Measurements from ENCODE around the gene EPHB6.

Gene EPHB6

DNA sequence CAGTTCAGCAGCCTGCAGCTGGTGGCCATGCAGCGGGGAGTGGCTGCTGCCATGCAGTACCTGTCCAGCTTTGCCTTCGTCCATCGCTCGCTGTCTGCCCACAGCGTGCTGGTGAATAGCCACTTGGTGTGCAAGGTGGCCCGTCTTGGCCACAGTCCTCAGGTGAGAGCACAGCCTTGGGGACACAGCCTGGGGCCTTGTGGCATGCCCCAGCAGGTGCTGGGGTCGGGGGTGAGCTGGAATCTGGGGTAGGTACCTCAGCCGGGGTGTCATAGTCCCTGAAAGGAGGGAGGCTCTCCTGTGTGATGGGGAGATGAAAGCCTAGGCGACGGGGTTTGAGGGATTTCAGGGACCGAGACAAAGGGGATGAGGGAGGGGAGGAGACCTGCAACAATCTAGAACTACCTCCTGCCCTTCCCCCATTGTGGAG is 14.1 kb downstream of the EPHB6 start:
- Histone ChIP-seq H3K4me1 (no peaks in the 10 kb centered on the region), H3K27me3 (ENCODE audit: control insufficient read depth, insufficient read depth, low read length) (no peaks in the 10 kb centered on the region), H2AFZ (no peak overlapping the region), H3K9ac (no peak overlapping the region), H3K4me2 (ENCODE audit: low read length) (no peak overlapping the region), H3K36me3 (ENCODE audit: control insufficient read depth, insufficient read depth, low read length) (no peaks in the 10 kb centered on the region), H3K9me3 (ENCODE audit: control insufficient read depth, low read length) (no peaks in the 10 kb centered on the region), H3K27ac (no peak overlapping the region), H3K79me2 (no peaks in the 10 kb centered on the region), H3K4me3 (ENCODE audit: low read depth, low read length) (no peak overlapping the region)
- no peak for TF ChIP-seq CTCF (IDR thresholded peaks at IDR 0.05)

DNA sequence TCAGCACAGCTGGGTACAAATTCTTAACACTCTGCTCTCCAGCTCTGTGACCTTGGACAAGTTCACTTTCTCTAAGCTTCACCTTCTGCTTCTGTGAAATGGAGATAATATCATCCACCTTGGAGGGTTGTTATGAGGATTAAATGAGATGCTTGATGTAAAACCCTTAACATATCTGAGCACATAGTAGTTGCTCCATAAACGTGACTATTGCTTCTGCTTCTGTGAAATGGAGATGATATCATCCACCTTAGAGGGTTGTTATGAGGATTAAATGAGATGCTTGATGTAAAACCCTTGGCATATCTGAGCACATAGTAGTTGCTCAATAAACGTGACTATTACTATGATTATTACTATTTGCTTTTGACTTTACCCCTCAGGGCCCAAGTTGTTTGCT is 14.6 kb downstream of the EPHB6 start:
- Histone ChIP-seq H3K36me3 (ENCODE audit: control insufficient read depth, insufficient read depth, low read length) (no peaks in the 10 kb centered on the region), H3K4me2 (ENCODE audit: low read length) (no peak overlapping the region), H3K79me2 (no peaks in the 10 kb centered on the region), H3K4me1 (no peaks in the 10 kb centered on the region), H3K9me3 (ENCODE audit: control insufficient read depth, low read length) (no peaks in the 10 kb centered on the region), H3K27me3 (ENCODE audit: control insufficient read depth, insufficient read depth, low read length) (no peaks in the 10 kb centered on the region), H3K27ac (no peak overlapping the region), H3K9ac (no peak overlapping the region), H3K4me3 (ENCODE audit: low read depth, low read length) (no peak overlapping the region), H2AFZ (no peak overlapping the region)
- no peak for TF ChIP-seq CTCF (IDR thresholded peaks at IDR 0.05)

- H3K27me3 ChIP-seq (ENCODE audit: control insufficient read depth, insufficient read depth, low read length) = no peaks in the 10 kb centered on the region
- no peaks in the 10 kb centered on the region for H3K4me1 ChIP-seq
- no peaks in the 10 kb centered on the region for H3K79me2 ChIP-seq
- no peak overlapping the region for H3K27ac ChIP-seq
- H3K9me3 ChIP-seq (ENCODE audit: control insufficient read depth, low read length) = no peaks in the 10 kb centered on the region
- no peak overlapping the region for H3K4me3 ChIP-seq (ENCODE audit: low read depth, low read length)
- no peak overlapping the region for H3K9ac ChIP-seq
- no peak overlapping the region for H3K4me2 ChIP-seq (ENCODE audit: low read length)
- H2AFZ ChIP-seq = no peak overlapping the region
- no peak for TF ChIP-seq CTCF (IDR thresholded peaks at IDR 0.05)
- no peaks in the 10 kb centered on the region for H3K36me3 ChIP-seq (ENCODE audit: control insufficient read depth, insufficient read depth, low read length)
Measured at GRCh38 chr7:142870147-142870559, 15.3 kb downstream of the EPHB6 start.

- TF ChIP-seq CTCF (IDR thresholded peaks at IDR 0.05) = no peak
- no peaks in the 10 kb centered on the region for H3K36me3 ChIP-seq (ENCODE audit: control insufficient read depth, insufficient read depth, low read length)
- H3K4me1 ChIP-seq = no peaks in the 10 kb centered on the region
- H3K27me3 ChIP-seq (ENCODE audit: control insufficient read depth, insufficient read depth, low read length) = no peaks in the 10 kb centered on the region
- H3K4me3 ChIP-seq (ENCODE audit: low read depth, low read length) = no peak overlapping the region
- H3K27ac ChIP-seq = no peak overlapping the region
- no peaks in the 10 kb centered on the region for H3K9me3 ChIP-seq (ENCODE audit: control insufficient read depth, low read length)
- H3K4me2 ChIP-seq (ENCODE audit: low read length) = no peak overlapping the region
- H3K79me2 ChIP-seq = no peaks in the 10 kb centered on the region
- no peak overlapping the region for H3K9ac ChIP-seq
- H2AFZ ChIP-seq = no peak overlapping the region
Measured at GRCh38 chr7:142870566-142871259, 15.8 kb downstream of the EPHB6 start.

Measured in parathyroid adenoma (tissue), 2 donors.